ENCODE measurements around the gene HOXB1. TPM values are rescaled to one million over a fixed set of nuclear protein-coding genes. Genes with fewer than 3 reads are reported as not detected.

Gene HOXB1
- total and polyA plus RNA-seq, 2 experiments from 2014 or later: not detected

- Histone ChIP-seq H3K27me3 (replicated peaks; ENCODE audit: insufficient read depth) (no peaks in the 10 kb centered on the region), H3K4me1 (ENCODE audit: insufficient read depth) (peaks cover 30% of the 10 kb centered on the region), H3K9me3 (ENCODE audit: low read depth) (no peaks in the 10 kb centered on the region), H4K20me1 (ENCODE audit: insufficient read depth) (no peaks in the 10 kb centered on the region), H3K27ac (peak overlapping the region; percentile 48), H2AFZ (peak overlapping the region; percentile 65), H3K4me2 (ENCODE audit: unreplicated experiment) (peak overlapping the region; percentile 57), H3K4me3 (peak overlapping the region; percentile 62), H3F3A (ENCODE audit: insufficient read depth) (peaks cover 5% of the 10 kb centered on the region; the same call in 1 of the 2 replicates), H3K9ac (peak overlapping the region; percentile 72), H3K36me3 (ENCODE audit: low read depth) (no peaks in the 10 kb centered on the region), H3K79me2 (ENCODE audit: insufficient read depth) (peaks cover 73% of the 10 kb centered on the region), H3K9me2 (ENCODE audit: insufficient read depth) (no peaks in the 10 kb centered on the region)
- in situ Hi-C loops (cut with MboI): no loop called here
- DNase-seq: peak; percentile 44
- no peak for TF ChIP-seq EZH2phosphoT487 (IDR thresholded peaks at IDR 0.05; ENCODE audit: insufficient read depth, low read depth)
- TF ChIP-seq EZH2 (IDR thresholded peaks at IDR 0.05; ENCODE audit: insufficient read depth, poor library complexity, severe bottlenecking): no peak
- WGBS, 2 experiments (ENCODE audit: low coverage in 1 of 2, low lambda C conversion rate in 2 of 2, missing lambda C conversion rate in 2 of 2): 40 to 56% methylated on average over 26 of the region's 26 CpGs
These were observed 40.4 kb upstream of the HOXB1 start for GRCh38 chr17:48571024-48571818.

DNA sequence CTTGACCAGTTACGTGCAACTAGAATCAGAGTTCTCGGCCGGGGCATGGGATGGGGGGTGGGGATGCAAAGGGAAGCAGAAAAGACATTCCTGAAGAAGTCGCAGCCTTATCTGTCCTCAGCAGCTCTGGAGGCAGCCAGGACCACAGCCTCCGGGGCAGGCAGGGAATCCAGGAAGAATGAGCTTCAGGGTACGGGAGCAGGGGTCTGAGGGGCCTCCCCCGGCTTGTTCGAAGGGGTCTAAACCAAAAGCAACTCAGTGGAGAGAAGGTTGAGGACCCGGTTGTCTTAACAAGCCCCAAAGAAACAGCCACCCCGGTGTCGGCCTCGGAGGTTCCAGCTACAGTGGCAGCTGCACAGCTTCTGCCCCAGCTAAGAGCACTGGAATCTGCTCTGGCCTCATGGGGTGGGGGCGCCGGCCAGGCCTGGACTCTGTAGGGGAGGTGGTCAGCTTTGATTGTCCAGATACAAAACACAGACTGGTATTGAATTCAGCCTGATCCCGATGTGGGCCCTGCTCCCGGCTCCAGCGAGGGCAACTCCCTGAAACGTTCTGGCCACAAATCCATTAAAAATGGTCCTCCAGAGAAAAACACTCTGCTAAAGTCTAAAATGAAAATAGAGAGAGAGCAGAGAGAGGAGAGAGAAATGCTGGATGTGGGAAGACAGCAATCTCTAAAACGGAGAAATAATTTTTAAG lies 39.7 kb upstream of the HOXB1 start:
- peaks cover 5% of the 10 kb centered on the region; the same call in 1 of the 2 replicates for H3F3A ChIP-seq (ENCODE audit: insufficient read depth)
- DNase-seq: peak; percentile 37
- peaks cover 77% of the 10 kb centered on the region for H3K79me2 ChIP-seq (ENCODE audit: insufficient read depth)
- no peaks in the 10 kb centered on the region for H3K36me3 ChIP-seq (ENCODE audit: low read depth)
- H3K4me3 ChIP-seq: peak overlapping the region; percentile 62
- no peaks in the 10 kb centered on the region for H4K20me1 ChIP-seq (ENCODE audit: insufficient read depth)
- H2AFZ ChIP-seq: peak overlapping the region; percentile 65
- no peak for TF ChIP-seq EZH2phosphoT487 (IDR thresholded peaks at IDR 0.05; ENCODE audit: insufficient read depth, low read depth)
- no peak for TF ChIP-seq EZH2 (IDR thresholded peaks at IDR 0.05; ENCODE audit: insufficient read depth, poor library complexity, severe bottlenecking)
- H3K9me3 ChIP-seq (ENCODE audit: low read depth): no peaks in the 10 kb centered on the region
- in situ Hi-C loops (cut with MboI): no loop called here
- peaks cover 30% of the 10 kb centered on the region for H3K4me1 ChIP-seq (ENCODE audit: insufficient read depth)
- H3K27me3 ChIP-seq (replicated peaks; ENCODE audit: insufficient read depth): no peaks in the 10 kb centered on the region
- no peaks in the 10 kb centered on the region for H3K9me2 ChIP-seq (ENCODE audit: insufficient read depth)
- peak overlapping the region; percentile 72 for H3K9ac ChIP-seq
- peak overlapping the region; percentile 57 for H3K4me2 ChIP-seq (ENCODE audit: unreplicated experiment)
- 42 to 43% methylated on average over 19 of the region's 19 CpGs for WGBS, 2 experiments (ENCODE audit: low coverage in 1 of 2, low lambda C conversion rate in 2 of 2, missing lambda C conversion rate in 2 of 2)
- peak overlapping the region; percentile 48 for H3K27ac ChIP-seq

GRCh38 chr17:48569674-48570324 lies 39.0 kb upstream of the HOXB1 start:
- Histone ChIP-seq H3K9ac (peak overlapping the region; percentile 72), H3K4me1 (ENCODE audit: insufficient read depth) (peaks cover 30% of the 10 kb centered on the region), H3K79me2 (ENCODE audit: insufficient read depth) (peaks cover 76% of the 10 kb centered on the region), H3K9me3 (ENCODE audit: low read depth) (no peaks in the 10 kb centered on the region), H3K9me2 (ENCODE audit: insufficient read depth) (no peaks in the 10 kb centered on the region), H3K4me2 (ENCODE audit: unreplicated experiment) (peak overlapping the region; percentile 57), H4K20me1 (ENCODE audit: insufficient read depth) (no peaks in the 10 kb centered on the region), H3K27me3 (replicated peaks; ENCODE audit: insufficient read depth) (no peaks in the 10 kb centered on the region), H3K4me3 (no peak overlapping the region), H2AFZ (0 out of 2 replicates have a peak overlapping the region, but pooled peaks have one; percentile 65), H3K36me3 (ENCODE audit: low read depth) (no peaks in the 10 kb centered on the region), H3K27ac (peak overlapping the region; percentile 48; the same call in 1 of the 2 replicates), H3F3A (ENCODE audit: insufficient read depth) (peaks cover 5% of the 10 kb centered on the region; the same call in 1 of the 2 replicates)
- TF ChIP-seq EZH2phosphoT487 (IDR thresholded peaks at IDR 0.05; ENCODE audit: insufficient read depth, low read depth): no peak
- no peak for TF ChIP-seq EZH2 (IDR thresholded peaks at IDR 0.05; ENCODE audit: insufficient read depth, poor library complexity, severe bottlenecking)
- in situ Hi-C loops (cut with MboI): no loop called here
- WGBS, 2 experiments (ENCODE audit: low coverage in 1 of 2, low lambda C conversion rate in 2 of 2, missing lambda C conversion rate in 2 of 2): 88 to 90% methylated on average over 6 of the region's 6 CpGs
- DNase-seq: no peak

DNA sequence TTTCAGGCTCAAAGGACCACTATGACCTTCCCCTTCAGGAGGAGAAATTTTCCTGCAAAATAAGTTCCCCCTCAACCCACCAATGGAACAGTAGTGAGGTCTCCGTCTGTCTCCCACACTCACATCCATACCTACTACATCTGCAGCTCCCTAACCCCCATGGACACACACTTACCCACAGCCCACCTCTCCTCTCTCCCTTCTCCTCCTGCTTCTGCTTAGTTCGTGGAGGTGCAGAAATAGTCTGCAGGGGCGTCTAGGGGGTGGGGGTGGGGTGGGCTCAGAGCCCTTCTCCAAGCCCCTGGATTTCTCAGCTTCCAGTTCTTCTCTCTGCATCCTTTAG lies 38.4 kb upstream of the HOXB1 start:
- DNase-seq: no peak
- no peak overlapping the region for H3K27ac ChIP-seq
- peaks cover 5% of the 10 kb centered on the region; the same call in 1 of the 2 replicates for H3F3A ChIP-seq (ENCODE audit: insufficient read depth)
- H4K20me1 ChIP-seq (ENCODE audit: insufficient read depth): no peaks in the 10 kb centered on the region
- H3K79me2 ChIP-seq (ENCODE audit: insufficient read depth): peaks cover 71% of the 10 kb centered on the region
- TF ChIP-seq EZH2 (IDR thresholded peaks at IDR 0.05; ENCODE audit: insufficient read depth, poor library complexity, severe bottlenecking): no peak
- no peak for TF ChIP-seq EZH2phosphoT487 (IDR thresholded peaks at IDR 0.05; ENCODE audit: insufficient read depth, low read depth)
- no peak overlapping the region for H3K4me3 ChIP-seq
- H3K4me1 ChIP-seq (ENCODE audit: insufficient read depth): peaks cover 30% of the 10 kb centered on the region
- no peak overlapping the region for H2AFZ ChIP-seq
- H3K9me2 ChIP-seq (ENCODE audit: insufficient read depth): no peaks in the 10 kb centered on the region
- no peaks in the 10 kb centered on the region for H3K27me3 ChIP-seq (replicated peaks; ENCODE audit: insufficient read depth)
- WGBS, 2 experiments (ENCODE audit: low coverage in 1 of 2, low lambda C conversion rate in 2 of 2, missing lambda C conversion rate in 2 of 2): 74 to 89% methylated on average over 3 of the region's 3 CpGs
- in situ Hi-C loops (cut with MboI): no loop called here
- no peaks in the 10 kb centered on the region for H3K9me3 ChIP-seq (ENCODE audit: low read depth)
- H3K36me3 ChIP-seq (ENCODE audit: low read depth): no peaks in the 10 kb centered on the region
- no peak overlapping the region for H3K9ac ChIP-seq
- H3K4me2 ChIP-seq (ENCODE audit: unreplicated experiment): no peak overlapping the region
